HG03196 (cell line): ENCODE data around the gene LRRK1.

Experiments used
- ATAC-seq: cut with Tn5 transposase; IDR thresholded peaks from one replicate; pipeline ENCODE4 v1.9.1; 2021; ENCODE audit not compliant: unreplicated experiment

Gene LRRK1

GRCh38 chr15:100931143-100931890 lies 12.2 kb downstream of the LRRK1 start:
- no peak for ATAC-seq

GRCh38 chr15:100932676-100933348 lies 13.7 kb downstream of the LRRK1 start:
- no peak for ATAC-seq

DNA sequence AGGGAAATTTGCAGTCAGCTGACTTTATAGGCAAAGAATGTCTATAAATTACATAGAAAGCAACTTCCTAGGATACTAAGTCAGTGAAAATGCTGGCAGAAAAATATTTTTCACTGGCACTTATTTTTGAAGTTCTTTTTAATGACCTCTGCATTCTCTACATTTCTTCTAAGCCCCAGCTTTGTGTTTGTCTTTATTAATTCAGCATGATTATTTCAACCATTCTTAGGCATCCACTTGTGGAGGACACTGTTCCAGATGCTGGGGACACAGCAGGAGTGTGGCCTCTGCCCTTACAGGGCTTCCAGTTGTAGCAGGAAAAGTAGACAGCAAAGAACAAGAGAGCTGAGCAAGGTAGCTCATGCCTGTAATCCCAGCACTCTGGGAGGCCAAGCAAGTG lies 15.0 kb downstream of the LRRK1 start:
- ATAC-seq, result no peak

DNA sequence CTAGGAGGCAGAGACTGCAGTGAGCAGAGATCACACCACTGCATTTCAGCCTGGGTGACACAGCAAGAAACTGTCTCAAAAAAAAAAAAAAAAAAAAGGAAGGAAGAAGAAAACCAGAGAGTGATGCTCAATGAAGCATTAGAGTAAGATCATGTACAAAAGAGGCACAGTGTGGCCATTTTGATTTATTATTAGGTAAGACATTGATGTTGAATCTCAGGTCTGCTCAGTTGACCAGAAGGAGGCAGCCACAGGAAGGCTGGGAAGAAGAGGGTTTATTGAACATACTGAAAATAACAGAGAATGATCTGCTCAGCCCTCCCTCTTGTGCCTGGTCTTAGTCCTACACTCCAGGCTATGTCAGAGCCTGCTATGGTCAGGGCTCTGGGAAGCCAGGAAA lies 15.6 kb downstream of the LRRK1 start:
- no peak for ATAC-seq

DNA sequence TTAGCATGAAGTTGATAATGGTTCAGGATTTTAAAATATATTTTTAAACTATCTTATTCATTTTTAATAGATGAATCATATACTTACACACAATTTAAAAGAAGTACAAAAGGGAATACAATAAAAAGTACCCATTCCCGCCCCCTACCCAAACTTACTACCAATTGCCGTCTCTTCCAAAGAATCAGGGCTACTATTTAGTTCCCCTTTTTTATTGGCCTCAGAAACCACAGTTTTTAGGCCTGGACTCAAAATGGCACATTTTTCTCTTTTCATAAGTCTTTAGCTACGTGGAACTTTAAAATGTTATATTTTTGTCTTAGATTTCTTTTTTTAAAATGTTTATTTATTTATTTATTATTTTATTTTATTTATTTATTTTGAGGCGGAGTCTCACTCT lies 18.0 kb downstream of the LRRK1 start:
- ATAC-seq, result no peak

- ATAC-seq, result no peak
These were observed 20.6 kb downstream of the LRRK1 start for GRCh38 chr15:100939791-100940190.

- peak; percentile 68 for ATAC-seq
These were observed 21.7 kb downstream of the LRRK1 start for GRCh38 chr15:100940767-100941379.

GRCh38 chr15:100941536-100941935 lies 22.4 kb downstream of the LRRK1 start:
- peak; percentile 41 for ATAC-seq

GRCh38 chr15:100942656-100943425 lies 23.7 kb downstream of the LRRK1 start:
- no peak for ATAC-seq

DNA sequence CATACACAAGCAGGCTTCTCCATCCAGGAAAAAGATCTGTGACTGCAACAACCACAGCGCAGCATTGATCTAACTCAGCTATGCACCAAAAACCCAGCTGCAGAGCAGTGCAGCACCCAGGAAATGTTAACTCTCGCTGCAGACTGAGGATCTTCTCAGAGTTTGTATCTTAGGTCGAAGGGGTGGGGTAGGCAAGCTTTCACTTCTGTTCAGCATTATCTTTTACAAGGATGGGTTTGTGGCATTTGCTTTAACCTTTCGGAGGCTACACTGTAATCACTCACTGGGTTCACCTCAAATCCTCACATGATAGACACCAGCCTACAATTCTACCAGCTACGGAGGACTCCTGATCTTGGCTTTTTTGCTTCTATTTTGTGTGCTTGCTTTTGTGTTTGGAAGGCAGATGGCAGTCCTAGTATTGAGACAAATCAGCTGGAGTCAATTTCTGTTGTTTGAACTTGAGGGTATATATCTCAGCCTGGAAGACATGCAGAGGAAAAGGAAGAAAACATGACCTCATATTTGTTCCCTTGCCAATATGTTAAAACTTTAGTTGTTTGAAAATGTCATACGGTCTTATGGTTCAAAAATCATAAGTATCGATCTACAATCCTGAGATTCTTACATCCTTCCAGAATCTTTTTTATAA lies 25.2 kb downstream of the LRRK1 start:
- no peak for ATAC-seq

DNA sequence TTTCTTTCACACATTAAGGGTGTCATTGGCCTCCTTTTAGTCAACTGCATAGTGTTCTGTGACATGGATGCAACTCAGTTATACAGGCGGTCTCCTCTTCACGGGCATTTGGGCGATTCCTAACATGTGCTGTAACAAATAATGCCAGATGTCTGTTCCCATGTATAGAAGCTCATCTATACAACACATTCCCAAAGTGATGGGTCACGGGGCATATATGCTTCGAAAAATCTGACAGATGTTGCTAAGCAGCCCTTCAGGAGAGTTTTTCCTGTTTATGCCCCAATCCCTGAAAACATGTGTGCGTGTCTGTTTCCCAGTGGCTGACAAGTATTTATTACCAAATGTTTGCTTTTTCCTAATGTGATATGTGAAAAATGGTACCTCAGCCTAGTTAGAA lies 25.8 kb downstream of the LRRK1 start:
- no peak for ATAC-seq

- no peak for ATAC-seq
These were observed 28.7 kb downstream of the LRRK1 start for GRCh38 chr15:100947760-100948429.

- no peak for ATAC-seq
These were observed 29.2 kb downstream of the LRRK1 start for GRCh38 chr15:100948430-100948762.

GRCh38 chr15:100949691-100950090 lies 30.5 kb downstream of the LRRK1 start:
- no peak for ATAC-seq

- no peak for ATAC-seq
These were observed 32.8 kb downstream of the LRRK1 start for GRCh38 chr15:100951965-100952364.

DNA sequence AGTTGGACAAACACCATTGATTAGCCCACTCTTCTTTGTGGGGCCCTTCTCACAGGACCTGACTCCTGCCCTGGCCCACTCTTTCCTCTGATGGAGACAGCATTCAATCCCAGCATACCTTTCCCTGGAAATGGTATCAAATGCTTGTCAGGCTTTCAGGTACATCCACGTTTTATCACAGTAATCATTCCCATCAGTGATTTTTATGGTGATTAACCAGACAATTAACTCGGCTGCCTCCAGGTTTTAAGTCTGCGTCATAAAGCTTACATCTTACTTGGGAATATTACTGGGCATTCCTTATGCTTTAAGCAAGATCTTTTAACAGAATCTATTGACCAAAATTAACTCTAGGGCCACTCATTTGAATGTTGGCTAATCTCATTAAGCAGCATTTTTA lies 33.4 kb downstream of the LRRK1 start:
- no peak for ATAC-seq

DNA sequence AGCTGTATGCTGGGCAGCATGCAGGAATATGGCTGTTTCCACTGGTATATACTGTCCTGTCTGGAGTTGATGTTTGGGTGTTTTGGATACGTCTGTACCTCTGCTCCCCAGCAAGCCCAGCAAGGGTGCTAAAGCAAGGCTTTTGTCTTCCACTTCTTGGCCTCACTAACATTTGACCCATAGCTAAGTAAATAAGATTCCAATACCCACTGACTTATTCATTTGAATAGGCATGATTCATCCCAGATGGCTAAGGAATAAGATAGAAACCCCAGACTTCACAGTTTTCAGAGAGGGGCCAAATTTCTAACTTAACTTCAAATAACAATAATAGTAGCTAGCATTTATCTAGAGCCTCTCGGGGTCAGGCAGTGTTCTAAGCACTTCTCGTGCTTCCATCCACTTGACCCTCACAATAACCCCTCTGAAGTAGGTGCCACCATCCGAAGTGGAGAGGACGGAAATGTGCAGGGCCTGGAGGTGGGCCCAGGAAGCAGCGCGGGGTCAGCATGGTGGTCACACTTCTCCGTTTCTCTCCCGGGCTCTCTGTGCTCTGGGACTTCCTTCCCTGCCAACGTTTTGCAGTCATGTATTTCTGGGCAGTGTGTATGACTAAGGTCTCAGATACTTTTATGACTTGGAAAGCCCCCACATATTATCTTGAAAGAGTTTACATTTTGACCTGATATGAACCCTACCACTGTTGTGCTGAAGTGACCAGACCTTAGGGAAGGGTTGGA lies 39.3 kb downstream of the LRRK1 start:
- ATAC-seq, result no peak

GRCh38 chr15:100959066-100960050 lies 40.2 kb downstream of the LRRK1 start:
- ATAC-seq, result no peak

DNA sequence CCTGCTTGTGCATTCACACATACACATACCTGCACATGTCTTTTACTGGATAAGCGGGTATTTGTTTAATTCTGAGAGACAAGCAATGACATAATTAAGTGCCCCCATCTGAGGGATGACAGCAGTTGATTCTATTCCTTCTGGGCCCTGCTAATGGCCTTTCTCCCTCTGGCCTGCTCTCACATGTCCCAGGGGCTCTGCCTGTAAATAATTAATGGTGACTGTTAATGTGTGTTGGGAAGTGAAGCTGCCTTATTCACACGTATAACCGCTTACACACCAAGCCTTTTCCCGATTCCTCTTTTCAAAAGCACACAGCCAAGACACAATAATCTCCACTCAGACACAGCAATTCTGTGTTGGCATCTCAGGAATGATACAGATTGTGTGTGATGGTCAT lies 47.8 kb downstream of the LRRK1 start:
- ATAC-seq, result peak; percentile 83
